HG03064 (cell line): ENCODE measurements around the gene IQSEC1.

Experiments used
- ATAC-seq: cut with Tn5 transposase; IDR thresholded peaks from one replicate; pipeline ENCODE4 v1.9.1; 2021; ENCODE audit warnings: low read depth; ENCODE audit not compliant: unreplicated experiment

IQSEC1 gene

DNA sequence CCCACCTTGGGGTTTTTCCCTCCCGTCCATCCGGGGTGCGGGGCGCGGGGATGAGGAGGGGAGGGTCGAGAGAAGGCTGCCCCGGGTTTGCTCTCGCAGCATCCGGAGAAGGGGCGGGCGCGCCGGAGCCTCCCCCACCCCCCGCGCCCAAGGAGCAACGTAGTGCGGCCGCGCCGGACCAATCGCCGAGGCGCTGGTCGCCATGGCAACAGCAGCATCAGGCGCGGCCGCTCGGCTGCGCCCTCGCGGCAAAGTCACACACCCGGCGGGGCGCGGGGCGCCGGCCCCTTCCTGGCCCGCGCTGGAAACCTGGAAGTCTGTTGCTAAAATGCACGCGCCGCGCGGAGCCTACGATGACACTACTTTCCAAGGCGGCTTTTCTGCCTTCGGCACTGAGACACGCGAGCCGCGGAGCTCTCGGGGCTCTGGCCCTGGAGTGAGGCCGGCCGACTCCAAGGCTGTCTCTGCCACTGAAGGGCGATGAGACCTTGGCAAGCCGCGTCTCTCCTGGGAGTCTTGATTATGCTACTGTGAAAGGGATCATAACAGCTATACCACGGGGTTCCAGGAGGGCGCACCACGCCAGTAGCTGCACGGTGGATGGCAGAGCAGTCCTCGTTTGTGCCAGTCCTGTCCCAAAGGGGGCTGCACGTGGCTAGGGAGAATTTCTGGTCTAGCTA, at the start of gene IQSEC1:
IQSEC1 (minus strand) TSS at position 104 of the 680 bp plus-strand sequence. CDS start 415 bp downstream, outside the sequence.
- ATAC-seq = peak; percentile 47

DNA sequence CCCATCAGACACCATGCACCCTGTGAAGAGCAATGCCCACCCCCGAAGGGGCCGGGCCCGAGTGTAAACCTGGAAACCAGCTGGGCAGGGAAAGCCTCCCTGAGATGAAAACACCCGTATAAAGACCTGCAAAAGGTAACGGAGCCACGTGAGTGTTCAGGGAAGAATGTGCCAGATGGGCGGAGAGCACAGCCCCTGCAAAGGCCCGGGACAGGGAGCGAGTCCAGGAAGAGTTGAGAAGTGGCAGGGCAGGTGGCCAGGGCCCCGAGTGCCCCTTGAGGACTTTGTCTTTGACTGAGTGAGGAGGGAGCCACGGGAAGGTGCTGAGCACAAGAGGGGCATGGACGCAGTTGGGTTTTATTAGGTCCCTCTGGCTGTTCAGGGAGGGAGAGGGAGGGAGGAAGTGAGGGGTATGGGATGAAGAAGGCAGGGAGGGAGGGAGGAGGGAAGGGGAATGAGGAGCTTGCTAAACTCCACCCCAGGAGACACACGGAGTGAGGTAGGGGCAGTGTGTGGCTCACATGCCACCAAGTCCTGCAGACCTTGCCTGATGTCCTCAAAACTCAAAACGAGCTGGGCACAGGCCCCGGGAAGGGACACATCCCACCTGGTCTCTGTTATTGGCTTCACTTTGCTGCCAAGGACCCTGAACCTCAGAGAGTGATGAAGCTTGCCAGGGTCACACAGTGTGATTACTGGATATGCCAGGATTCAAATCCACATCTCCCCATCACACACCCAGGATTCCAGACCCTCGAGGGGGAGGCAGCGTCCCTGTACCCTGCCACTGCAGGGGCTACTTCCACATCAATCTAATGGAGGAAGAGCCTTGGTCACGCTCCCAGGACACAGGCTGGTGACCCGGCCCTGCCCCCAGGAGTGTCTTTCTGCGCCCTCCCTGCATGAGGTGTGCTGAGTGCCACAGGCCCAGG, 49.1 kb upstream of the IQSEC1 start:
- no peak for ATAC-seq

DNA sequence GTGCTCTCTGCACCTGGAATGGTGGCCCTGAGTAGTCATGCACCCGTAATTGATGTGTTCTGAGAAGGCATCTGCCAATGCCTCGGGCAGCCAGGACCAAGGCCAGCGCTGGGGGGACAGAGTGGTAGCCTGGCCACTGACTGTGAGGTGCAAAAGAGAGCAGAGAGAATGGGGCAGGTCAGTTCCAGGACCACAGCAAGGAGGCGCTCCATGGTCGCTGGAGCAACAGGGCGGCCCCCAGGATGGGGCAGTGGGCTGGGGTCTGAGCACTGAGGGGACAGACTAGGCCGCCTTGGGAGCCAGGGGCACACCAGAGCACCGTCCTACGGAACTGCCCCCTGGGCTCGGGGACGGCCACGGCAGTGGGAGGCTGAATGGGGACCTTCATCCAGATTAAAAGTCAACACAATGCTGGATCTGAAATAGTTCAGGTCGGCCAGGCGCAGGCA, 48.3 kb upstream of the IQSEC1 start:
- ATAC-seq = no peak

DNA sequence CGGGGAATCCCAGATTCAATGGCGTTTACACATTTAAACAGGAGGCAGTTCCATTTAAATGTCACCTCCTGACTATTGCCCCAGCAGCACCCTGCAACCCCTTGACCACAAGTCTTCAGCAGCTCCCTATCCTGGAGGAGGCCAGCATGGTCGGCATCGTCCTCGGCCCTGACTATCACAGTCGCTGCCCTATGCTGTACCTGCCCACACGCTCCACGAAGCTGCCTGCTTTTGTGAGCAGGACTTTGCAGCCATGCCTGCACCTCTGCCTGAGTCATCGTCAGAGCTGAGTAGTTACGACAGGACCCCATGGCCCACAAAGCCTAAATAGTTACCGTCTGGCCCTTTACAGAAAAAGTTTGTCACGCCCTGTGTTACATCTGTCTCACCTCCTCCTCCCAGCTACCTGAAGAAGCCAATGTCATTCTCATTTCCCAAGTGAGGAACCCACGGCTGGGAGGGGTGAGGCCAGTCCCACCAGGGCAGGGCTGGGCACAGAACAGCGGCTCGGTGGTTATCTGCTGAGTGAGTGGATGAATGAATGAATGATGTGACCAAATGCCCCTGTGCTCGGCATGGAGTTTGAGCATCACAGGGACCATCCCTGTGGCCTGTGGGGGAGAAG, 47.8 kb upstream of the IQSEC1 start:
- no peak for ATAC-seq

DNA sequence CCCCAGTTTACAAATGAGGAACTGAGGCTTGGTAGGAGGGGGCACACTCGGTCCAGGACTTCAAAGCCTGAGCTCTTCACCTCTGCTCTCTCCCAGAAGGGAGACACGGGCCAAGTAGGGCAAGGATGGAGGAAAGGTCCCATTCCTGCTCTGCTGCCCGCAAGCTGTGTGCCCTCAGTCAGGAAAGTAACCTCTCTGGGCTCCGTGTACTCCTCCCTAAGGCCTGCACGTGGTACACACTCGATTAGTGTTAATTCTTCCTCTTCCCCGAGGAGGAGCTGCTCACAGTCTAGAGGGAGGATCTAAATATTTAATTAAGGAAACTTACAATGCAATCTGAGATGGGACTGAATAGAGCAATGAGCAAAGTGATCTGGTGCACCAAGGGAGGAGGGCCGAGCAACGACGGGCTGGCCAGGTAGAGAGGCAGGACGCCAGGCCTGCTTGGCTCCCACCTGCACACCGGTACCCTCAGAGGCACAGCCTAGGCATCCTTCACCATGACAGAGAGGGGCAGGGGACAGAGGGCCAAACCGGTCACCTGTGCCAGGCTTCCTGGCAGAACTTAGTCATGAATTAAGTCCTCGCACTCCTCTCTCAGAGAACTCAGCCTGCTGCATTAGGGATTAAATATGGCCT, 47.2 kb upstream of the IQSEC1 start:
- no peak for ATAC-seq

DNA sequence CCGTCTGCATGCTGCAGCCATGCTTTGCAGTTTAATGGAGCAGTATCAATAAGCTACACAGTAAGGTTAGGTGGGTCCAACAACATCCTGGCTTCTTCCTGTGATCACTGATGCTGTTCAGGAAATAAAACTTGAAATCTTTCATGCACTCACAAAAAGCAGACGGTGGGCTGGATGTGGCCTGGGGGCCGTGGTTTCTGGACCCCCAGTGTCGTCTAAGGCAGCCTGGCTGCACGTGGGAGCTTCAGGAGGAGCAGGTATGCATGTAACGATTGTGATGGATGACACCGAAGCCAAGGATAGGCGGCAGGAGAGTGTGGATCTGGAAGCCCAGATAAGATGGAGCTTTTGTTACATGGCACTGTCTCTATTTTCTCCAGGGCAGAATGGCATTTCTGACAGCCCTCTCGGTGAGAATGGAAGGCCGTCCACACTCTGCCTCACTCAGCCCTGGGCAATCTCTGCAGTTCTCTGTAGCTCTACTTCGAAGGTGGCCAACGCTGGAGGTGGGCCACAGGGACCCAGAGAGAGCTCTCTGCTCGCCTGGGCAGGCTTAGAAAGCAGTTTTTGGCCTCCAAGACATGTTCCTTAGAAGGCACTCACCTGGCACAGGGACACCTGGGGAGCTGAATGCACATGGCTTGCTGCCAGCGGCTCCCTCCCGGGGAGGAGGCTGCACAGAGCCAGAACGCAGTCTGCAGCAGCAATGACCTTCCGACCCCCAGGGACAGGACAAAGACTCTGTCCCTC, 46.4 kb upstream of the IQSEC1 start:
- ATAC-seq = no peak

DNA sequence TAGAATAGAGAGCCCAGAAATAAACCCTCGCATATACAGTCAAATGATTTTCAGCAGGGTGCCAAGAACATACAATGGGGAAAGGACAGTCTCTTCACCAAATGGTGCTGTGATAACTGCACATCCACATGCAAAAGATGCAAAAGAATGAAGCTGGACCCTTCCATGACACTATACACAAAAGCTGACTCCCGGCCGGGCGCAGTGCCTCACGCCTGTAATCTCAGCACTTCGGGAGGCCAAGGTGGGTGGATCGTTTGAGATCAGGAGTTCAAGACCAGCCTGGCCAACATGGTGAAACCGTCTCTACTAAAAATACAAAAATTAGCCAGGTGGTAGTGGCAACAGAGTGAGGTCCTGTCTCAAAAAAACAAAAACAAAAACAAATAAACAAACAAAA, 43.2 kb upstream of the IQSEC1 start:
- no peak for ATAC-seq

DNA sequence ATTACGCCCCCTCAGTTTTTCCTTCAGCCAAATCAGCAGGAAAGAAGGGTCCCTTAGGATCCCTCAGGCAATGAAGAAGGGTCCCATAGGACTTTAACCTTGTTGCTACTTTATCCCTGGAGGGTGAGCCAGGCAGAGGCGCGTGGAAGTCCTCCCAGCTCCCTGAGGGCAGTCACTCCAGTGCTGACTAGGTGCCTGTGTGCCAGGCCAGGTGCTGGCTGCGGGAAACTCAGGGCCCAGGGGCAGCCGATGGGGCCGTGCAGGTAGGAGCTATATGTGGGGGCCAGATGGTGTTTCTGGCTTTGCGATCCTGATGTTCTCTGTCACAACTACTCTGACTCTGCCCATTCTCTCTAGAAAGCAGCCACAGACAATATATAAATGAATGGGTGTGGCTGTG, 42.8 kb upstream of the IQSEC1 start:
- no peak for ATAC-seq

DNA sequence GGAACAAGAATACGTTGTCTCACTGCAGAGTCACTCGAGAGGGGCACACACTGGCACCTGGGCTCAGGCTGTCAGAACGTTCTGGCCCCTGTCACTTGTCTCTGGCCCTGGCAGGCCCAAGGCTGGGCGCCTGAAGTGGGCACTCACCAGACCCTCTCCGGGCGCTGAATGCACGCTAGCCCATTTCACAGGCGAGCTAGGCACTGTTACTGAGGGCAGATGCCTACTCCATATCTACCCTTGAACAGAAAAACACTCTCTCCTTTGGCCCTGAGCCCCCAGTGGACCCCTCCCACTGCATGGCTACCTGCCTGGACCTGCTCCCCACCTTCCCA, 42.3 kb upstream of the IQSEC1 start:
- ATAC-seq = no peak

DNA sequence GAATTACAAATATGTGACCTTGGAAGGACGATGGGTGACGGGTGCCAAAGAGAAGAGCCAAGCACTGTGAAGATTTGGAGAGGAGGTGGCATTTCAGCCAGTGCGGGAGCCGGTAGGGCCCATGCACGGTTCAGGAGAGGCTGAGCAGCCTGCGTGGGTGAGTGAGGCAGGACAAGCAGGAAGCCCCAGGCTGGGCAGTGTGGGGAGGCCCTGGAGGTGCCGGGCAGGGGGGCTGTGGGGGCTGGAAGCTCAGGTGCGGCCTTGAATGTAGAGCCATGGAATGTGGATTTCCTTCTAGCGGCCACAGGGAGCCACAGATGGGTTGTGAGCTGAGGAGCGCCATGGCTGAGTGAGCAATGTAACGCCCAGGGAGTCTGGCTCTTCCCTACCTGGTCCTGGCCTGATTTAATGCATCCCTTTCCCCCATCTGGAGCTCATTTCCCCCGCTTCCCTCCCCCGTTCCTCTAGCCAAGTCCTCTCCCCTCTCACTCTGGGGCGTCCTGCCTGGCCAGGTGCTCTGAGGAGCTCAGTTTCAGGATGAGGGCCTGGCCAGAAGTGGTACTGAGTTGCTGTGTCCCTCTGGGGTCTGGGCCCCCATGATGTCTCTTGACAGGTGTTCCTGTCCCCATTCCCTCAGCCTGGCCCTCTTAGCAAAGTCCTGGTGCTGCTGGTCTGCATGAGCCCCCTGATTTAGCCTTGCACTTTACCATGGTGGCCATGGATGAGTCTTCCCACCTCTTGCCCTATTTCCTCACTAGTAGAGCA, 41.8 kb upstream of the IQSEC1 start:
- ATAC-seq = no peak

DNA sequence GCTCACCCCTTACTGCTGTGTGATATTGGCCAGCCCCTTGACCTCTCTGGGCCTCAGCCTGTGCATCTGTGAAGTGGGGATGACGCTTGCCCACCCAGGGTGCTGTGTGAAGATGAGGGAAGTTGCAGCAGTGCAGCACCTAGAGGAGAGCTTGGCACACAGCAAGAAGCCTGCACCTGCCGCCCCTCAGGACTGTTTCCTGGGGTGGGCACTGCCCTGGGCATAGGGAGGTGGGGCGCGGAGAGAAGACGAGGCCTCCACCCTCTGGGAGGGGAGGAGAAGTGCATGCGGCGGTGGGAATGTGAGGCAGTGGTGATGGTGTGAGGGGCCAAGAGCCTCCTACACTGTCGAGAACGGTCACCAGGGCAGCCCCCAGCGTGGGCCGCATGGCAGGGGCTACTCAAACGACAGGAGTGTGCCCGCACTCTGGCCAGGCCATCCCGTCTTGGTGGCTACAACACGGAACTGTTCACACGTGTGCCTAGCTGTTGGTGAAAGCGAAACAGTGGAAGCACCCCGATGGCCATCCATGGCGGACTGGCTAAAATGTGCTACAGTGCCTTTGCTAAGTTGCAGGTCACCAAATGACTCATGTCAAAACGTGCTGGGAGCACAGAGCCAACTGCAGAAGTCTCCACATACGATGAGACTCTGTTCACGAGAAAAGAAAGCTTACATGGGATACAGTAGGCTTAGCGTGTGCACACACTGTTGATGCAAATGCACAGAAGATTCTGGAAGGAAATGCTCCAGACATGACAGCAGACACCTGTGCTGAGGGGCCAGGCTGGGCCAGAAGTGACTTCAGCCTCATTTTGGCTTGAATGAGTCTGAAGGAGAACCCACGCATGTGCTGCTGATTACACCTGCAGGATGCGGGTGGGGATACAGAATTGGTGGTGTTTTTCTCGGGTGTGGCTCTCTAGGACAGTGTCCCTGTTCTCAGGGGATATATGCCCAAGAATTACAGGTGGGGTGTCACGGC, 40.4 kb upstream of the IQSEC1 start:
- ATAC-seq = no peak

DNA sequence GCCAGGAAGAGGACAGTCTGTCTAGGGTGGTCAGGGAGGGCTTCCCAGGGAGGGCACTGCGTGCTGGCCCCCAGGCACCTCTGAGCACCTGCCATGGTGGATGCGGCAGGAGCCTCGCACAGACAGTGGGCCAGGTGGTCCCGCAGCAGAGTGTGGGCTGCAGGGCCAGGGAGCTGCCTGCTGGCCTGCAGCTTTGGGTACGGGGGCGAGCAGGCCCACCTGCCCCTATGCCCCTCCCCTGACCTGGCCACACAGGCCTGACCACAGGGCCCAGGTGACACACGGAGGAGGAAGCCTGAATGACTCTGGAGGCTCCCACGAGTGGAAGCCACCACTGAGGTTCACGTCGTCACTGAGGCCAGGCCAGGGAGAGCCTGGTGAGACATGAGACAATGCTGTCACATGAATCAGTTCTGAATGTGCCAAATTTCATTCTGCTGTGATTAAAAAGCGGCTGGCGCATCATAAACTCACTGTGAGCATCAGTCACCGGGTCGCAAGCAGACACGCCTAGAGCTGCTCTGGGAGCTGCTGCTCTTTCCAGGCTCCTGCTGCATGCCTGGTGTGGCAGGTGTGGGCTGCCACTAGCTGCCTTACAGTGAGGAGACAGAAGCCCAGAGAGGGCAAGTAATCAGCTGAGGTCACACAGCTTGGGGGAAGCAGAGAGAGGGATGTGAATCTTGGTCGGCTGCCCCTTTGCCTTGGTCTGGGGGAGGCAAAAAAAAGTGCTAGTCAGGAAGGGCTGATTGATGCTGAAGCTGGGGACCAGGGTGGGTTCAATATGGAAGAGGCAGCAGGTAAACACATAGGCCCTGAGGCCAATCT, 39.5 kb upstream of the IQSEC1 start:
- ATAC-seq = no peak

DNA sequence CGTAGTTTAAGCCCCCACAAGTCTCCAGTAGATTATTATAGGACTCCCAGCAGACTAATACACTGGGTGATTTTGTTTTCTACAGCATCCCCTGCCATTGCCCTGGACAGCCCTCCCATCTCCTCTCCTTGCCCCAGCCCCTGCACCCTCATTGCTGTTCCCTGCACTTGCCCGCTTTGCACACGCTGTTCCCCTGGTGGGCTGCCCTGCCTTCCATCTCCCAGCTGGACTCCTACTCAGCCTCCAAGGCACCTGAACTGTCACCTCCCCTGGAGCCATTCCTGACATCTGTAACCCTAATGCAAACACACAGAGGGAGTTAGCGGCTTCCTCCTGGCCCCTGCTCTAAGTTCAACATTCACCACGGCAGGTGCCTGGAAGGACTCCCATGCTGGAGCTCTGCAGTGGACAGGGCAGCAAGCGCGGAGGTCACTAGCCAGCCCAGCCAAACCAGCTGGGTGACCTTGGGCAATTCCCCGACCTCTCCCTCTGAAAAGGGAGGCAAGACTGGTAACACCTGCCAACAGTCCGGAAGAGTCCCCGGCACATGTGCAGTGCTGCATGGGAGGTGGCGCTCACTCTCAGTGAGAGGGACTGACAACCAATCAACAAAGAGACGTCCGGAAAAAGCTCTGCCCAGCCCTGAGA, 38.8 kb upstream of the IQSEC1 start:
- ATAC-seq = no peak

DNA sequence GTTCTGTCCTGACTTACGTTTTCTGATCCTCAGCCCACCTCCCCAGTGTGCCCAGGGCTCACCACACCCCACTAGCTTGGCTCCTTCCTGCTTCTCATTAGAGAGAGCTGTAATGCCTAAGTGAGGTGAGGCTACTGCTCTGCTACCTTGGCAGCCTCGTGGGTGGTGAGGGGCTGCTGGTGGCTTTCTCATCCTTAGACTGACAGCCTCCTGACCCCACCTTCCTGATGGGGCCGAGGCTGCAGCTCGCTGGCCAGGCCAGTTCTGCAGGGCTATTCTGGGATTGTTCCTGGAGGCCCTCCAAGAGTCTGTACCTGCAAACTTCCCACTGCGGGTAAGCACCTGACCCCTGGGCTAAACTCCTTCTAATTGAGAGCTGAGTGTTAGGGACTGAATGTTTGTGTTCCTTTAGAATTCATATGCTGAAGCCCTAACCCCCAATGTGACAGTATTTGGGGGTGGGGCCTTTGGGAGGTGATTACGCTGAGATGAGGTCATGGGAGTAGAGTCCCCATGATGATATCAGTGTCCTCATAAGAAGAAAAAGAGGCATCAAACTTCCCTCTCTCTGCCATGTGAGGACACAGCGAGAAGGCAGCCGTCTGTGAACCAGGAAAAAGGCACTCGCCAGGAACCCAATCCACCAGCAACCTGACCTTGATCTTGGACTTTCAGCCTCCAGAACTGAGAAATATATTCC, 38.1 kb upstream of the IQSEC1 start:
- ATAC-seq = no peak

DNA sequence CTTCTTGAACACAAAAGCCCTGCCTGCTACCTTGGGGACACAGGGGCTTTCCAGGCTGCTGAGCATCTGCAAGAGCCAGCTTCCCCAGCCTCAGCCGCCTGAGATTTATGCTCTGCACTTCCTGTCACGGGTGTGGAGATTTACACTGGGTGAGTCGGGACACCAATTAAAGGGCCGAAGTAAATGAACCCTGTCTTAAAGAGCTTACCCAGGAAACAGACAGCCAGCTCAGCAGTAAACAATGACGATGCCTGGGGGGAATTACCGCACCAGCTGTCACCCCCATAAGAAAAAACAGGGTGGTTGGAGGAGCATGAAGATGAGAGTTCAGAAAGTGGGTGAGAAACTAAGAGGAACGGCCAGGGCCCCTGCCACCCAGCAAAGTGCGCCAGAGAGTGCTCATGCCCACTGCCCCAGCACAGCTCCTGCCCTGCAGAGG, 37.5 kb upstream of the IQSEC1 start:
- ATAC-seq = peak; percentile 86

DNA sequence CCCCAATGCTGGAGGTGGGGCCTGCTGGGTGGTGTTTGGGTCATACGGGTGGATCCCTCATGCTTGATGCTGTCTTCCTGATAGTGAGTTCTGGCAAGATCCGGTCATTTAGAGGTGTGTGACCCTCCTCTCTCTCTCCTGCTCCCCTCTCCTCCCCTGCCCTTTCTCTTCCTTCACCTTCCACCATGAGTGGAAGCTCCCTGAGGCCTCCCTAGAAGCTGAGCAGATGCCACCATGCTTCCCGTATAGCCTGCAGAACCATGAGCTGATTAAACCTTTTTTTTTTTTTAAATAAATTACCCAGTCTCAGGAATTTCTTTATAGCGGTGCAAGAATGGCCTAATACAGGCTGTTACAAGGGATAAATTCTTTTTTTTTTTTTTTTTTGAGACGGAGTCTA, 36.3 kb upstream of the IQSEC1 start:
- ATAC-seq = no peak
